Fibroblast of lung (primary cell): ENCODE data around the gene MTREX.

Experiments
- EZH2 ChIP-seq: IDR thresholded peaks from 2 replicates; pipeline ENCODE4 v1.5.1; 2012; ENCODE audit warnings: low read length, control low read depth, mild to moderate bottlenecking; ENCODE audit errors: missing control alignments
- TF ChIP-seq, protein P1 (sequence below), 2 donors: IDR thresholded peaks in 1 of 2; conservative IDR thresholded peaks in 1 of 2; 1 replicate in 1 of 2; 2 replicates in 1 of 2; pipeline ENCODE4 v1.5.1; 2011 to 2012; ENCODE audit warnings: low read length in 2 of 2, control low read depth in 1 of 2, inconsistent platforms in 1 of 2, low read depth in 1 of 2, mild to moderate bottlenecking in 1 of 2

GRCh38 chr5:55463613-55464012, 155.8 kb downstream of the MTREX start:
- TF ChIP-seq, protein P1, sequence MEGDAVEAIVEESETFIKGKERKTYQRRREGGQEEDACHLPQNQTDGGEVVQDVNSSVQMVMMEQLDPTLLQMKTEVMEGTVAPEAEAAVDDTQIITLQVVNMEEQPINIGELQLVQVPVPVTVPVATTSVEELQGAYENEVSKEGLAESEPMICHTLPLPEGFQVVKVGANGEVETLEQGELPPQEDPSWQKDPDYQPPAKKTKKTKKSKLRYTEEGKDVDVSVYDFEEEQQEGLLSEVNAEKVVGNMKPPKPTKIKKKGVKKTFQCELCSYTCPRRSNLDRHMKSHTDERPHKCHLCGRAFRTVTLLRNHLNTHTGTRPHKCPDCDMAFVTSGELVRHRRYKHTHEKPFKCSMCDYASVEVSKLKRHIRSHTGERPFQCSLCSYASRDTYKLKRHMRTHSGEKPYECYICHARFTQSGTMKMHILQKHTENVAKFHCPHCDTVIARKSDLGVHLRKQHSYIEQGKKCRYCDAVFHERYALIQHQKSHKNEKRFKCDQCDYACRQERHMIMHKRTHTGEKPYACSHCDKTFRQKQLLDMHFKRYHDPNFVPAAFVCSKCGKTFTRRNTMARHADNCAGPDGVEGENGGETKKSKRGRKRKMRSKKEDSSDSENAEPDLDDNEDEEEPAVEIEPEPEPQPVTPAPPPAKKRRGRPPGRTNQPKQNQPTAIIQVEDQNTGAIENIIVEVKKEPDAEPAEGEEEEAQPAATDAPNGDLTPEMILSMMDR (conservative IDR thresholded peaks at IDR 0.05 in 1 of 2, IDR thresholded peaks at IDR 0.05 in 1 of 2; ENCODE audit: low read depth in 1 of 2, low read length in 2 of 2) = no peak
- TF ChIP-seq EZH2 = no peak
